Stimulated activated naive B cell treated with anti-CD40 and anti-IgM and Interleukin-4, amounts not matched to agents 10 μg/mL and 1 μg/mL and 100 μg/mL, for 72 hours (primary cell): Measurements from ENCODE around the gene PCBP3.
"Not testable (repeated sequence)": the region's sequence is repeated elsewhere in the genome, so short reads cannot be mapped to it uniquely, and the experiment has no call there.

ENCODE experiments used
- ATAC-seq, 2 donors: fragments of 150-1000 bp; cut with Tn5 transposase; replicated peaks; 2 replicates each; pipeline ENCODE4 v1.10.0; 2021; ENCODE audit warnings: moderate library complexity in 1 of 2
- DNase-seq: peaks from one replicate; pipeline ENCODE4 v3.0.0; 2021
- H3K27ac Mint-ChIP-seq: one replicate; pipeline ENCODE4 v1.8.0; 2022; ENCODE audit warnings: mild to moderate bottlenecking, mixed read lengths
- H3K27me3 Mint-ChIP-seq, 2 donors: one replicate each; pipeline ENCODE4 v1.8.0; 2022; ENCODE audit warnings: mixed read lengths in 2 of 2
- H3K36me3 Mint-ChIP-seq, 2 donors: one replicate each; pipeline ENCODE4 v1.8.0; 2022; ENCODE audit warnings: mixed read lengths in 2 of 2, mild to moderate bottlenecking in 1 of 2
- H3K4me1 Mint-ChIP-seq, 2 donors: one replicate each; pipeline ENCODE4 v1.8.0; 2022; ENCODE audit warnings: mixed read lengths in 2 of 2, mild to moderate bottlenecking in 1 of 2
- H3K4me3 Mint-ChIP-seq, 2 donors: one replicate each; pipeline ENCODE4 v1.8.0; 2022; ENCODE audit warnings: mild to moderate bottlenecking in 2 of 2, mixed read lengths in 2 of 2, moderate library complexity in 1 of 2
- H3K9me3 Mint-ChIP-seq, 2 donors: one replicate each; pipeline ENCODE4 v1.8.0; 2022; ENCODE audit warnings: mixed read lengths in 2 of 2, mild to moderate bottlenecking in 1 of 2

The PCBP3 gene

DNA sequence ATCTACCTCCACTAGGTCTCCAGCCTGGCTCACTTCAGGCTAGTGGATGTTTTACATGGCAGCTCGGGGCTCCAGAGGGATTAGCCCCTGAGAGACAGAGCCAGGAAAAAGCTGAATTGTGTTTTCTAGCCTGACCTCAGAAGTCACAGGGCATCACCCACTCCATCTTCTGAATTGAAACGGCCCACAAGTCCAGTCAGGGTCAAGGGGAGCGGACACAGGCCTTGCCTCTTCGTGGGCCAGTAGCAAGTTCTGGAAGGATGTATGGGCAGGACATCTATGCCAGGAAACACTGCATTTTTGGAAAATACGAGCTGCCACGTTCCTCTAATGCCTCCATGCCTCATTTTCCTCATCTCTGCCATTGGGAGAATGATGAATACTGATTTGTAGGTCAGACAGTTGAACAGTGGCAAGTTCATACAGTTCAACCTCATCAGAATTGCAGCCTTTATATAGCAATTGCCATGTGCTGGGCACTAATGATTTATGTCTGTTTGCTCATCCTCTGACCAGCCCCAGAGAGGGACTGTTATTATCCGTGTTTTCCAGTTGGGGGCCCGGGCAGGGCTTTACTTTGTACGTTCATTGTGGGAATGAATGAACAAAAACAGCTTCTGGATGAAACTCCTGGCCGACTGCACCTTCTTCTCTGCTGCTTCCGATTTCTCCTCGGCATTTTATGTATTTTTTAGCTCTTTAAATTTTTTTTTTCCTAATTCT, 23.2 kb upstream of the PCBP3 start:
- peaks cover 2 to 5% of the 10 kb centered on the region in 2 donors for H3K9me3 Mint-ChIP-seq
- DNase-seq (no peak), ATAC-seq (no peak)
- H3K27ac Mint-ChIP-seq, result no peak overlapping the region
- H3K36me3 Mint-ChIP-seq, result no peaks in the 10 kb centered on the region
- peaks cover 19 to 50% of the 10 kb centered on the region in 2 donors for H3K27me3 Mint-ChIP-seq
- H3K4me3 Mint-ChIP-seq, result no peak overlapping the region
- peaks cover 3 to 7% of the 10 kb centered on the region in 2 donors for H3K4me1 Mint-ChIP-seq

DNA sequence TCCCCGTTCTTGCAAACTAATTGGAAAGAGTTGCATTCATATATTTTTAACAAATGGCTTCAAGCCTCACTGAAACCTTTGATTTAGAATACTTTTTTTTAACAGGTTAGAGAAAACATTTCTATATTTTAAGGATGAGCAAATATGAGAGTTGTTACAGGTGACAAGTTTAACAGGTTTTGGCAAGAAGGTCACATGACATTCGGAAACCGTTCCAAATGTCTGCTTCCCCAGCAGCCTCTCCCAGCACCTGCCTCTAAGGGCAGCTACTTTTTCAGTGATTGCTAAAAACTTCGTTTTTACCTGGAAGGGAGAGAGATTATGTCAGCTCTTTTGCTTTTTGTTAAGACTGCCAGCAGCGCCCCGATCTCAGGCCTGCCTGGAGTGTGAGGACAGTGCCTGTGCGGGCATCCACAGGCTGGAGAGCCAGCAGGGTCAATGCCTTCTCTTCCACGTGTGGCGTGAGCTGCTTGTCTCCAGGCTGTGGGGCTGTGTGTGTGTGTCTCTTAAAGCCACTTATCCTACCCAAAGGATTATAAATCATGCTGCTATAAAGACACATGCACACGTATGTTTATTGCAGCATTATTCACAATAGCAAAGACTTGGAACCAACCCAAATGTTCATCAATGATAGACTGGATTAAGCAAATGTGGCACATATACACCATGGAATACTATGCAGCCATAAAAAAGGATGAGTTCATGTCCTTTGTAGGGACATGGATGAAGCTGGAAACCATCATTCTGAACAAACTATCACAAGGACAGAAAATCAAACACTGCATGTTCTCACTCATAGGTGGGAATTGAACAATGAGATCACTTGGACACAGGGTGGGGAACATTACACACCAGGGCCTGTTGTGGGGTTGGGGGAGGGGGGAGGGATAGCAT, 21.8 kb upstream of the PCBP3 start:
- peaks cover 18 to 44% of the 10 kb centered on the region in 2 donors for H3K27me3 Mint-ChIP-seq
- H3K4me1 Mint-ChIP-seq, DNase-seq, ATAC-seq, H3K9me3 Mint-ChIP-seq, H3K4me3 Mint-ChIP-seq, H3K27ac Mint-ChIP-seq, H3K36me3 Mint-ChIP-seq: not testable (repeated sequence)

DNA sequence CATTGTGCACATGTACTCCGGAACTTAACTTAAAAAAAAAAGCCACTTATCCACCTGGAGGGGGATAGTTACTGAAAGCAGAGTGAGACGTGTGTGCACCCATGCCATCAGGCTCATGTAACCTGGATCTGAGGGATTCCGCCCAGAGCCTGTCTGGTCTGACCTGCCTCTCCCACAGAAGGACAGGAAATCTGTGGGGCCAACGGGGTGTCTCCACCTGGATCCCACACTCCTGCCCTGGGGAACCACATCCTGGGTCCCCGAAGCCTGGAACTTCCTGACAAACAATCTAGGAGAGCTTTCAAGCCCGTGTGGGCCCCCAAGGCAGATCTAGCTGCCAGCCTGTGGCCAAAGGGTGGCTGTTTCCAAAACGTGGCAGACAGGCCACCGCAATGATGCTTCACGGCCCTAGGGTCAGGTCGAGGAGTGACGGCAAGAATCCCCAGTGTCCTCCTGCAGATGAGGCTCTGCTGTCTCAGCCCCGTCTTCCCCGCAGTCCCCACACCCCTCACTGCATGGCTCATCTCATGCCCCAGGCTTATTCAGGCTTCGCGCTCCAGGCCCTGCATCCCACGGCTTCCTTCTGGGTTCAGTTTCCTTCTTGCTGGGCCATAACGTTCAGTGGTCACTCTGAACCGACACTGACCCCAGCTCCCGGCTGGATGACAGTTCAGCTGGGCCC, 21.0 kb upstream of the PCBP3 start:
- DNase-seq, result no peak
- no peaks in the 10 kb centered on the region for H3K4me1 Mint-ChIP-seq
- no peak overlapping the region for H3K4me3 Mint-ChIP-seq
- no peaks in the 10 kb centered on the region for H3K36me3 Mint-ChIP-seq
- peaks cover 18 to 40% of the 10 kb centered on the region in 2 donors for H3K27me3 Mint-ChIP-seq
- H3K9me3 Mint-ChIP-seq, result peaks cover 2 to 5% of the 10 kb centered on the region in 2 donors
- no peak overlapping the region for H3K27ac Mint-ChIP-seq
- ATAC-seq, result no peak

DNA sequence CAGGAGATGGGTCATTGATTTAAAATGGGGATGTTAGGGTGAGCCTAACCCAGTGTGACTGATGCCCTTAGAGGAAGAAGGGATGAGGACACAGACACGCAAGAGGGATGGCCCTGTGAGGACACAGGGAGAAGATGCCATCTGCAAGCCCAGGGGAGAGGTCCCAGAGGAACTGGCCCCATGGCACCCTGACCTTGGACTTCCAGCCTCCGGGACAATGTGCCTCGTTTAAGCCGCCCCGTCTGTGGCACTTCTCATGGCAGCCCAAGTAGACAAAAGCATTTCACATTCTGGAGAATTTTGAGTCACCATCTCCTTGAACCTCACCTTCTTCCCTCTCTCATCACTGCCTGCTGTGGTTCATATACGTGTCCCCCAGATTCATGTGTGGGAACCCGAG, 20.1 kb upstream of the PCBP3 start:
- Mint-ChIP-seq H3K36me3 (no peaks in the 10 kb centered on the region), H3K27ac (no peak overlapping the region), H3K9me3 (peaks cover 2 to 5% of the 10 kb centered on the region in 2 donors), H3K4me1 (no peaks in the 10 kb centered on the region), H3K27me3 (peaks cover 18 to 39% of the 10 kb centered on the region in 2 donors), H3K4me3 (no peak overlapping the region)
- no peak for ATAC-seq
- no peak for DNase-seq

DNA sequence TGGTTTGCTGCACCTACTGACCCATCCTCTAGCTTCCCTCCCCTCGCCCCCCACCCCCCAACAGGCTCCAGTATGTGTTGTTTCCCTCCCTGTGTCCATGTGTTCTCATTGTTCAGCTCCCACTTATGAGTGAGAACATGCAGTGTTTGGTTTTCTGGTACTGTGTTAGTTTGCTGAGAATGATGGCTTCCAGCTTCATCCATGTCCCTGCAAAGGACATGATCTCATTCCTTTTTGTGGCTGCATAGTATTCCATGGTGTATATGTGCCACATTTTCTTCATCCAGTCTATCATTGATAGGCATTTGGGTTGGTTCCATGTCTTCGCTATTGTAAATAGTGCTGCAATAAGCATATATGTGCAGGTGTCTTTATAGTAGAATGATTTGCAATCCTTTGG, 17.4 kb upstream of the PCBP3 start:
- not testable (repeated sequence) for H3K4me3 Mint-ChIP-seq, ATAC-seq, H3K27ac Mint-ChIP-seq, H3K4me1 Mint-ChIP-seq, H3K9me3 Mint-ChIP-seq, H3K36me3 Mint-ChIP-seq, DNase-seq
- peaks cover 18 to 25% of the 10 kb centered on the region in 2 donors for H3K27me3 Mint-ChIP-seq

DNA sequence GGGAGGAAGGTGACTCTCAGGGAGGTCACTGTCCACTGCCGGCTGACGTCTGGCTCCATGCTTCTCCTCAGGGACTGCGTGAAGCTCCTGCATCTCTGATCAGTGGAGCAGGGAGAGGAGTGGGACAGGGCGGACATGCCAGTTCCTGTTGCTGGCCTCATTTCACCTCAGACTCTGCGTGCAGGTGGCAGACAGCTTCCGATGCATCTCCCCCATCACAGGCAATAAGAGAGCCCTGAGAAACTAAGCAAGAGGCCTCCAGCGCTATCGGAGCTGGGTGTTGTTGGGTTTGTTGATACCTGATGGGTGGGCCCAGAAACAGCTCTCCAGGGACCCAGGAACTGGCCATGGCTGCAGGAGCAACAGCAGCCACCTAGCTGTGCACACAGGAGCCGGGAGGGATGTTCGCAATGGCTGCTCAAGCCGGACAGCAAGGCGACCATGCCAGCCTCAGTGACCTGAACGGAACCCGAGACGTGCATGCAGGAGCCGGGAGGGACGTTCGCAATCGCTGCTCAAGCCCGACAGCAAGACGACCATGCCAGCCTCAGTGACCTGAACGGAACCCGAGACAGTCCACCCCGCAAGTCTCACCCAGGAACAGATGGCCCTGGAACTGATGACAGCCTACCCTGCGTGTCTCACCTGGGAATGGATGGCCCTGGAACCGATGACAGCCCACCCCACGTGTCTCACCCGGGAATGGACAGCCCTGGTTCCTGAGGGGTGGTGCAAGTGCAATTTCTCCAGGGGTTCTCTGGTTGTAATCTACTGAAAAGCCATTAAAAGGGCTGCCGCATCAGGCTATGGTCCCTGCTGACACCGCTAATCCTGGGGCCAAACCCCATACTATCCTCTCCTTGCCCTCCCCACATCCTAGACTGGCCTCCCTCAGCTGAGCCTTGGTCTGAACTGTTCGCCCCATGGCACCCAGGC, 14.2 kb upstream of the PCBP3 start:
- no peak overlapping the region for H3K27ac Mint-ChIP-seq
- no peak overlapping the region for H3K4me3 Mint-ChIP-seq
- no peaks in the 10 kb centered on the region for H3K36me3 Mint-ChIP-seq
- peaks cover 0 to 3% of the 10 kb centered on the region in 2 donors for H3K4me1 Mint-ChIP-seq
- ATAC-seq (no peak), DNase-seq (no peak)
- H3K27me3 Mint-ChIP-seq, result peaks cover 12 to 13% of the 10 kb centered on the region in 2 donors
- no peaks in the 10 kb centered on the region for H3K9me3 Mint-ChIP-seq

DNA sequence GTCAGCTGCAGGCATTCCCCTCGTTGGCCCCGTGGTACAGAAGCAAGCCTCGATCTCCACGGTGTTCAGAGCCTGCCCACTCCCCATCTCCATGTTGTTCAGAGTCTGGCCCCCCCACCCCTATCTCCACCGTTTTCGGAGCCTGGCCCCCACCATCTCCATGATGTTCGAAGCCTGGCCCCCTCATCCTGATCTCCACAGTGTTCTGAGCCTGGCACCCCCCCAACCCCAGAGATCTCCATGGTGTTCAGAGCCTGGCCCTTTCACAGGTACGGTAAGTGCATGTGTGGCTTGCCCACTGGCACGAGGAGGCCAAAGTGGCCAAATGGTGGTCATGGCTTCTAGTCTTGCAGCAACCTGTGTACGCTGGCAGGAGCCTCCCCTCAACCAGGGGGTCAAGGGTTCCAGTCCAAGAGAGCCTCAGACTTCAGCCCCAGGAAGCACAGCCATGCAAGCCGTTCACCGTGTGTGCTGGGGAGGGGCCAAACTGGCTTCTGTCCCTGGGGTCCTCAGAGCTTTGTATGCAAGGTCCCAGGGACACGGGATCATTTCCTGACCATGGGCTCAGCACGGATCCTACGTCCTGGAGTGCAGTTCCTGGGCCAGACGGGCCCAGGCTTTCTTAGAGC, 13.3 kb upstream of the PCBP3 start:
- ATAC-seq, result no peak
- Mint-ChIP-seq H3K27me3 (peaks cover 8 to 12% of the 10 kb centered on the region in 2 donors), H3K36me3 (no peaks in the 10 kb centered on the region), H3K27ac (no peak overlapping the region), H3K9me3 (no peaks in the 10 kb centered on the region), H3K4me3 (no peak overlapping the region), H3K4me1 (peaks cover 0 to 3% of the 10 kb centered on the region in 2 donors)
- no peak for DNase-seq

DNA sequence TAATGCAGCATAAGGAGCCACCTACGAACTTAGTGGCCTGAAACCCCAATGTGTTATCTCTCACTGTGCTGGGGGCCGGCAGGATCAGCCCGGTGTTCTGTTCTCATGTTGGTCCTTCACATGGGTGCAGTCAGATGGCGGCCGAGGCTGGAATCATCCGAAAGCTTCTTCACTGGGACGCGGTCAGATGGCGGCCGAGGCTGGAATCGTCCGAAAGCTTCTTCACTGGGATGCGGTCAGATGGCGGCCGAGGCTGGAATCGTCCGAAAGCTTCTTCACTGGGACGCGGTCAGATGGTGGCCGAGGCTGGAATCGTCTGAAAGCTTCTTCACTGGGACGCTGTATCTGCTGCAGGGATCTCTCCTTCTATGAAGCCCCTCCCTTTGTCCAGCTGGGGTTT, 12.6 kb upstream of the PCBP3 start:
- ATAC-seq, result no peak
- H3K4me3 Mint-ChIP-seq, result no peak overlapping the region
- H3K27ac Mint-ChIP-seq, result no peak overlapping the region
- no peaks in the 10 kb centered on the region for H3K36me3 Mint-ChIP-seq
- no peak for DNase-seq
- no peaks in the 10 kb centered on the region for H3K9me3 Mint-ChIP-seq
- H3K4me1 Mint-ChIP-seq, result peaks cover 0 to 3% of the 10 kb centered on the region in 2 donors
- peaks cover 8 to 12% of the 10 kb centered on the region in 2 donors for H3K27me3 Mint-ChIP-seq

DNA sequence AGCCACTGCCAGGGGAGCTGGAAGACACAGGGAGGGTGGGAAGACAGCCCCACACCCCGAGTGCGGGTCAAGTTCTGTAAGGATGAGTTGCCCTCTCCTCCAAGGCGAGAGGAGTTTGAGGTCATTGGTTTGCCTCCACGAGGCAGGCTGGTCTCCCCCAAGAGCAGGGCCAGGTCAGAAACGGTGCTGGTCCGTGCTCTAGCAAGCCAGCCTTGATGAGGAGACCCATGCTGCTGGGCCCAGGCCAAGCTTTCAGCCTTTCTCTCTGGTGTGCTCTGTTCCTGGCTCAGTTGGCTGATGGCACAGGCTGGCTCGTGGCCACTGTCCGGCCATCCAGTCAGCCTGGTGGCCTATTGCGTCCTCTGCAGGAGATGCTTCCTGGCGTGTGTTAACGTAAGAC, 12.0 kb upstream of the PCBP3 start:
- Mint-ChIP-seq H3K9me3 (no peaks in the 10 kb centered on the region), H3K36me3 (no peaks in the 10 kb centered on the region), H3K4me3 (no peak overlapping the region)

DNA sequence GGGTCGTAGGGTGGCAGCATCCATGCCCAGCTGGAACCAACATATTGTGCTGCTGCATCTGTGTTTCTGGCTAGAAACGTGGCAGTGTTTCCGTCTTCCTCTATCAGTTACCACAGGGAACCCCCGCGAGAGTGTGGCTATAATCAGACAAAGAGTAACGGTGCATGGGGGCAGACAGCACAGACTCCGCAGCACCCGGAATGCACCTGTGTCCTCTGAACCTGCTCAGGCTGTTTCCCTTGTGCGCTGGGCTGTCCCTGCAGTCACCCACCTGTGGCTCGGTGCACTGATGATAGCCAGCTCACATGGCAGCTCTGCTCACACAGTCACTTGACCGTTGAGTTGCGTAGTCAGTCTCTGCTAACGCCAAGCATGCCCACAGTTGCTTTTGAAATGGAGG, 11.4 kb upstream of the PCBP3 start:
- no peak overlapping the region for H3K4me3 Mint-ChIP-seq
- peak in 1 of 2 donors; percentile 76 for ATAC-seq
- H3K4me1 Mint-ChIP-seq, result peaks cover 0 to 3% of the 10 kb centered on the region in 2 donors
- no peaks in the 10 kb centered on the region for H3K36me3 Mint-ChIP-seq
- H3K9me3 Mint-ChIP-seq, result no peaks in the 10 kb centered on the region
- DNase-seq, result no peak
- H3K27me3 Mint-ChIP-seq, result peaks cover 8 to 12% of the 10 kb centered on the region in 2 donors
- no peak overlapping the region for H3K27ac Mint-ChIP-seq

More for the DNA sequence above, 12.0 kb upstream of the PCBP3 start:
- H3K4me1 Mint-ChIP-seq, result peaks cover 0 to 3% of the 10 kb centered on the region in 2 donors
- no peak overlapping the region for H3K27ac Mint-ChIP-seq
- DNase-seq (no peak), ATAC-seq (no peak)
- H3K27me3 Mint-ChIP-seq, result peaks cover 8 to 12% of the 10 kb centered on the region in 2 donors

DNA sequence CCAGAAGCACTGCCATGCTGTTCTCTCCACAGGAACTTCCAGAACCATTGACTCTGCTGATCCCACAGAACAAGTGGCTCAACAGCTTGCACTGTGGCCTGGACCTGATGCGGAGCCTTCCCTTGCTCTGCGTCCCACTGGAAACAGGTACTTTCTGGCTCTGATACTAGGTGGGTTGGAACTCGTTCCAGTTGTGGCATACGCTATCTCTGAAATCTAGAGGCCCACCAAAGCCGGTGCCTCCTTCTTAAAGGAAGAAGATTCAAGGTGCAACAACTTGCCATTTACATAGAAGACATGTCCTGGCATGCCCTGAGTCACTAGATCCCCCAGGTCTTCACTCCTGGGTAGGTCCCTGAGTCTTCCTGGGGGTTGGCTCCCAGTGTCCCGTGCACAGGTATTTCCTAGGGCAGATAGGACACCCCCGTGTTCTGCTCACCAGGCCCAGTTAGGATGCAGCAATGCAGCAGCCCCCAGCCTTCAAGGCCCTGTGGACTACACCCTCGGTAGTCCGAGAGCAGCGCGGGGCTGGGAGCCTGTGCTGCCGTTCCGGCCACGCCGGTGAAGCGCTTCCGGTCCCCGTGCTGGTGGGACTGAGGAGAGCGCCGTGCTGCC, 10.8 kb upstream of the PCBP3 start:
- Mint-ChIP-seq H3K9me3 (no peaks in the 10 kb centered on the region), H3K4me3 (no peak overlapping the region), H3K36me3 (no peaks in the 10 kb centered on the region), H3K27ac (no peak overlapping the region), H3K4me1 (peaks cover 0 to 3% of the 10 kb centered on the region in 2 donors), H3K27me3 (peaks cover 8 to 12% of the 10 kb centered on the region in 2 donors)
- DNase-seq, result no peak
- no peak for ATAC-seq

DNA sequence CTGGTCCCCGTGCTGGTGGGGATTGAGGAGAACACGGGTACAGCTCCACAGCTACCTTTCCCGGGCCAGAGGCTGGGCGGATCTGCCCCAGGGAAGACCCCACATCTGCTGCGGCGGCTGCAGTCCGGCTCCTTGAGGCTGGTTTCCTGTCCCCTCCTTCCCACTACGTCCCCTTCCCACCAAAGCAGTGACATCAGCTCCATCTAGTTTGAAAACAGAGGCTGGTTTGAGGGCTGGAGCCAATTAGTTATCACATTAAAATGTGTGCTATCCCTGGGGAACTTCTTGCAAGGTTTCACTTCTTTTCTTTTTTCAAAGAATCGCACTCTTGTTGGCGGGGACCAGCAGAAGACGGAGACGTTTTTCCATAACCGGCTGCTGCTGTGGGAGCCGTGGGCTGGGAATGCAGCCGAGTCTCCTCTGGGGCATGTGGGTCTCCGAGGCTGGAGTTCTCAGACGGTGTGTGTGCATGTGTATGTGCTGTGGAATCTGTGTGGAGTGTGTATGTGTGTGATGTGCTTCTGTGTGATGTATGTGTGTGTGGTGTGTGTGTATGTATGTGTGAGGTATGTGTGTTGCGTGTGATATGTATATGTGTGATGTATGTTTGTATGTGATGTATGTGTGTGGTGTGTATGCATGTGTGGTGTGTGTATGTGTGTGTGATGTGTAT, 8.9 kb upstream of the PCBP3 start:
- H3K4me1 Mint-ChIP-seq, result peaks cover 1 to 4% of the 10 kb centered on the region in 2 donors
- H3K27ac Mint-ChIP-seq, result no peak overlapping the region
- ATAC-seq (no peak), DNase-seq (no peak)
- no peaks in the 10 kb centered on the region for H3K9me3 Mint-ChIP-seq
- no peak overlapping the region for H3K4me3 Mint-ChIP-seq
- no peaks in the 10 kb centered on the region for H3K36me3 Mint-ChIP-seq
- H3K27me3 Mint-ChIP-seq, result peaks cover 7 to 11% of the 10 kb centered on the region in 2 donors
